Endothelial cell of umbilical vein (primary cell): ENCODE measurements around the gene IFNGR1. TPM values are rescaled to one million over a fixed set of nuclear protein-coding genes. Genes with fewer than 3 reads are reported as not detected.

Source experiments
- BruUV-seq: library from RNA; stranded (reverse); fragments of 400-500 nt; replicated peaks from 2 replicates; lab custom pipeline; 2021; lab: Mats Ljungman, UMichigan
- CTCF ChIA-PET: fragments of 300-600, 350-600 bp; sonication (Branson Sonifier 250); formaldehyde crosslinking; loops from one replicate; lab custom pipeline; 2021; ENCODE audit warnings: antibody characterized with exemption, inconsistent platforms; lab: Charles Lee
- POLR2A ChIA-PET: fragments of 300-600, 350-600 bp; sonication (Branson Sonifier 250); formaldehyde crosslinking; loops from one replicate; lab custom pipeline; 2021; ENCODE audit warnings: antibody characterized with exemption, inconsistent platforms; lab: Charles Lee
- DNase-seq: peaks from one replicate; pipeline ENCODE4 v3.0.0-alpha.2; 2011; ENCODE audit warnings: low read depth, low spot score
- FAIRE-seq: peaks from 2 replicates; lab custom pipeline; 2011; peaks lifted over from hg19 to GRCh38; lab: Jason Lieb, UNC
- H2AFZ ChIP-seq: 2 replicates; pipeline ENCODE4 v1.6.0; 2012; ENCODE audit warnings: low read depth, low read length, control low read depth, inconsistent platforms
- H3K27ac ChIP-seq: 2 replicates; pipeline ENCODE4 v1.5.1; 2011; ENCODE audit warnings: low read depth, mild to moderate bottlenecking, control low read depth, low read length, moderate library complexity; ENCODE audit not compliant: insufficient read depth
- H3K27me3 ChIP-seq, 2 experiments: 2 replicates each; pipeline versions ENCODE4 v1.6.0 to v1.6.1; 2011; ENCODE audit warnings: low read length in 2 of 2, mixed read lengths in 1 of 2; ENCODE audit not compliant: control insufficient read depth in 2 of 2, insufficient read depth in 2 of 2
- H3K36me3 ChIP-seq, 2 experiments: 2 replicates in 1 of 2; 3 replicates in 1 of 2; pipeline ENCODE4 v1.5.1; 2011; ENCODE audit warnings: low read length in 2 of 2, mild to moderate bottlenecking in 1 of 2, moderate library complexity in 1 of 2; ENCODE audit not compliant: control insufficient read depth in 2 of 2, insufficient read depth in 2 of 2; ENCODE audit errors: extremely low read depth in 1 of 2
- H3K4me1 ChIP-seq: 3 replicates; pipeline ENCODE4 v1.5.1; 2011; ENCODE audit warnings: mild to moderate bottlenecking, low read length; ENCODE audit not compliant: control insufficient read depth, insufficient read depth; ENCODE audit errors: extremely low read depth
- H3K4me2 ChIP-seq: 2 replicates; pipeline ENCODE4 v1.6.1; 2011; ENCODE audit warnings: low read length, control low read depth, mixed read lengths; ENCODE audit not compliant: insufficient read depth
- H3K4me3 ChIP-seq, 3 experiments: fragments of 200-600 bp in 1 of 3; sonication (generic), shearing (Covaris generic) in 1 of 3; replicated peaks in 1 of 3; 2 replicates each; pipeline ENCODE4 v1.5.1; 2011 to 2016; ENCODE audit warnings: control low read depth in 3 of 3, low read length in 3 of 3, mild to moderate bottlenecking in 2 of 3, inconsistent platforms in 1 of 3, low read depth in 1 of 3, moderate library complexity in 1 of 3; ENCODE audit not compliant: insufficient read depth in 1 of 3
- H3K79me2 ChIP-seq: 2 replicates; pipeline ENCODE4 v1.6.0; 2012; ENCODE audit warnings: low read length, inconsistent platforms; ENCODE audit not compliant: control insufficient read depth, insufficient read depth
- H3K9ac ChIP-seq: replicated peaks from 2 replicates; pipeline ENCODE3; 2011; ENCODE audit warnings: low read length, control low read depth; ENCODE audit not compliant: insufficient read depth; ENCODE audit errors: extremely low read depth
- H3K9me1 ChIP-seq: replicated peaks from 3 replicates; pipeline ENCODE4 v1.6.0; 2011; ENCODE audit warnings: mild to moderate bottlenecking, low read length; ENCODE audit not compliant: control insufficient read depth, insufficient read depth; ENCODE audit errors: extremely low read depth
- H3K9me3 ChIP-seq: replicated peaks from 2 replicates; pipeline ENCODE4 v1.5.1; 2012; ENCODE audit warnings: low read length, inconsistent platforms; ENCODE audit not compliant: control insufficient read depth, insufficient read depth
- H4K20me1 ChIP-seq: replicated peaks from 2 replicates; pipeline ENCODE3; 2011; ENCODE audit warnings: mild to moderate bottlenecking, low read length; ENCODE audit not compliant: control insufficient read depth, insufficient read depth; ENCODE audit errors: extremely low read depth
- EZH2 ChIP-seq: IDR thresholded peaks from 2 replicates; pipeline ENCODE4 v1.6.1; 2012; ENCODE audit warnings: borderline replicate concordance, low read depth, mild to moderate bottlenecking, moderate library complexity, low read length, inconsistent platforms; ENCODE audit not compliant: severe bottlenecking
- FOS ChIP-seq: IDR thresholded peaks from 2 replicates; pipeline ENCODE4 v1.6.1; 2011; ENCODE audit warnings: mild to moderate bottlenecking, low read length, moderate library complexity, borderline replicate concordance; ENCODE audit not compliant: insufficient read depth
- GATA2 ChIP-seq: IDR thresholded peaks from 2 replicates; pipeline ENCODE4 v1.7.0; 2011; ENCODE audit warnings: low read depth, mild to moderate bottlenecking, moderate library complexity, mixed read lengths, low read length; ENCODE audit not compliant: insufficient read length, insufficient read depth
- JUN ChIP-seq: IDR thresholded peaks from 2 replicates; pipeline ENCODE4 v1.6.1; 2011; ENCODE audit warnings: borderline replicate concordance, low read depth; ENCODE audit not compliant: insufficient read length, insufficient read depth
- MYC ChIP-seq: IDR thresholded peaks from one replicate; pipeline ENCODE4 v1.6.1; 2011; ENCODE audit warnings: mild to moderate bottlenecking, low read depth, low read length
- POLR2A ChIP-seq: IDR thresholded peaks from 2 replicates; pipeline ENCODE4 v1.6.1; 2012; ENCODE audit warnings: low read depth, mild to moderate bottlenecking, control low read depth, low read length
- POLR2AphosphoS5 ChIP-seq: IDR thresholded peaks from 2 replicates; pipeline ENCODE4 v1.6.1; 2012; ENCODE audit warnings: low read depth, mild to moderate bottlenecking, control low read depth, low read length, moderate library complexity; ENCODE audit not compliant: insufficient read depth
- dilution Hi-C: fragments of 300-500 bp; cut with MboI; formaldehyde crosslinking; loops from one replicate; pipeline ENCODE4 v1.15.0; 2019; ENCODE audit warnings: low sequenced_read_pairs; ENCODE audit not compliant: extremely low pct_ligation_motif_present
- intact Hi-C: fragments of 100-400 bp; cut with micrococcal nuclease; formaldehyde crosslinking; loops from one replicate; pipeline ENCODE4 v1.10.0; 2022
- polyA plus RNA-seq, 4 experiments: library from polyadenylated mRNA; depleted of rRNA in 3 of 4; stranded (reverse) in 3 of 4; unstranded in 1 of 4; fragments of >200 nt; gene quantifications; 2 replicates each; pipeline versions ENCODE4 v1.2.1 to v1.2.3, GENCODE V29; 2011 to 2012; ENCODE audit warnings: missing spikeins in 1 of 4
- total RNA-seq: library from RNA; stranded (reverse); gene quantifications from 2 replicates; pipeline ENCODE4 v1.2.3, GENCODE V29; 2021
- TF ChIP-seq, protein P1 (sequence below): IDR thresholded peaks from 2 replicates; pipeline ENCODE4 v1.6.1; 2011; ENCODE audit not compliant: insufficient read depth, insufficient read length
- TF ChIP-seq, protein P2 (sequence below), 2 donors: IDR thresholded peaks; 1 replicate in 1 of 2; 2 replicates in 1 of 2; pipeline ENCODE4 v1.5.1; 2011; ENCODE audit warnings: low read length in 2 of 2, mild to moderate bottlenecking in 2 of 2, moderate library complexity in 2 of 2, control low read depth in 1 of 2, inconsistent platforms in 1 of 2, low read depth in 1 of 2; ENCODE audit not compliant: insufficient read depth in 1 of 2; ENCODE audit errors: extremely low read depth in 1 of 2

The IFNGR1 gene
- total and polyA plus RNA-seq, 2 donors (not counting 3 experiments of a cell fraction or from before 2014, with no cell fraction given): 19.1 to 31.2 TPM

DNA sequence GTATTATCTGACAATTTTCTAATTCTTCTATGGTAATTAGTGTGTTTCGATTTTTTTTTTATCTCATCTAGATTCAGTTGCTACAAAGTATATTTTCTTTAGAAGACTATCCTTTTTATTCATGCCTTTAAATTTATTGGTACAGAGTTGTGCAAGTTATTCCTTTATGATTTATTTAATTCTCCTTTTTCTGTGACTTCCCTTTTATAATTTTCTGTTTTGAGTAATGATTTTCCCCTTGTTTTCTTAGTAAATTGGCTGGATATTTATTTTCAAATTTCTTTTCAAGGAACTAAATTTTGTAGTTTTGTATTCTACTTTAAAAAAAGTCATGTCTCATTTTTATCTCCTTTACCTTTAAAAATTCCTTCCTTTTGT lies 43.3 kb downstream of the IFNGR1 start:
- Histone ChIP-seq H3K9me1 (no peaks in the 10 kb centered on the region), H3K27ac (no peak overlapping the region), H3K27me3 (no peaks in the 10 kb centered on the region), H3K9me3 (no peaks in the 10 kb centered on the region), H3K36me3 (no peaks in the 10 kb centered on the region), H3K9ac (no peak overlapping the region), H3K79me2 (no peaks in the 10 kb centered on the region), H3K4me3 (no peak overlapping the region), H2AFZ (no peak overlapping the region), H3K4me1 (no peaks in the 10 kb centered on the region), H3K4me2 (no peak overlapping the region), H4K20me1 (no peaks in the 10 kb centered on the region)
- FAIRE-seq: no peak
- no peak for DNase-seq
- CTCF ChIA-PET: no interaction called here
- intact Hi-C loops (no loop called here), dilution Hi-C loops (no loop called here)
- no TSS peak for BruUV-seq
- POLR2A ChIA-PET: no interaction called here
- TF ChIP-seq JUN: no peak
- no peak for TF ChIP-seq FOS
- TF ChIP-seq, protein P1, sequence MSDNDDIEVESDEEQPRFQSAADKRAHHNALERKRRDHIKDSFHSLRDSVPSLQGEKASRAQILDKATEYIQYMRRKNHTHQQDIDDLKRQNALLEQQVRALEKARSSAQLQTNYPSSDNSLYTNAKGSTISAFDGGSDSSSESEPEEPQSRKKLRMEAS: no peak
- TF ChIP-seq MYC: no peak

DNA sequence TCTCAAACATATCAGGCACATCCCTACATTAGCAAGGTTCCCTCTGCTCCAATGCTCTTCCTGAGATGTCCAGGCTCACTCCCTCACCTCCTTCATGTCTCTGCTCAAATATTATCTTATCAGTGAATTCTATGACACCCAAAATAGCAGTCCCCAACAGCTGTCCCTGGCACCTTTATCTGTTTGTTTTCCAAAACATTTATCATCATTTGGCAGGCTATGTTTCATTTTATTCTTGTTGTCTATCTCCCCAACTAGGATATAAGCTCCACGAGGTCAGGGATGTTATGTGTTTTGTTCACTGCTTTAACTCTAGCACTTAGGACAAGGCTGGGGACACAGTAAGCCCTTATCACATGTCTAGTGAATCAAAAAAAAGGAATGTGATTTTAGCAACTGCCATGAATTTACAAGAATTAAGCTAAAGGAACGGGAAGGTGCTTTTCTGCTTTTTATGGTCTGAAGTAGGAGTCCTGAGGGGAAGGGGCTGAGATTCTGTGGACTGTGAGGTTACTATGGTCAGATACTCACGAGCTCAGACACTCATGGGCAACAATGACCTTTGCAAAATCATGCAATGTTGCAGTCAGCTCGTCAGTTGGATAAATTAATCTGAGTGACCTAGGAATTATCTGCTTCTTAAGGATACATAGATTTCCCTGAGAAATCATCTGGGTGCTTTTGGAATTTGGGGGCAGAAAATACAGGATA lies 43.9 kb downstream of the IFNGR1 start:
- H3K36me3 ChIP-seq: no peaks in the 10 kb centered on the region
- H4K20me1 ChIP-seq: no peaks in the 10 kb centered on the region
- POLR2A ChIA-PET: no interaction called here
- H3K79me2 ChIP-seq: no peaks in the 10 kb centered on the region
- CTCF ChIA-PET: no interaction called here
- no peak for DNase-seq
- H3K9ac ChIP-seq: no peak overlapping the region
- no peak for TF ChIP-seq POLR2A
- TF ChIP-seq POLR2AphosphoS5: no peak
- no peak for TF ChIP-seq EZH2
- TF ChIP-seq FOS: no peak
- TF ChIP-seq MYC: no peak
- TF ChIP-seq, protein P1: no peak
- no peak for TF ChIP-seq JUN
- no peak for TF ChIP-seq GATA2
- TF ChIP-seq, protein P2, sequence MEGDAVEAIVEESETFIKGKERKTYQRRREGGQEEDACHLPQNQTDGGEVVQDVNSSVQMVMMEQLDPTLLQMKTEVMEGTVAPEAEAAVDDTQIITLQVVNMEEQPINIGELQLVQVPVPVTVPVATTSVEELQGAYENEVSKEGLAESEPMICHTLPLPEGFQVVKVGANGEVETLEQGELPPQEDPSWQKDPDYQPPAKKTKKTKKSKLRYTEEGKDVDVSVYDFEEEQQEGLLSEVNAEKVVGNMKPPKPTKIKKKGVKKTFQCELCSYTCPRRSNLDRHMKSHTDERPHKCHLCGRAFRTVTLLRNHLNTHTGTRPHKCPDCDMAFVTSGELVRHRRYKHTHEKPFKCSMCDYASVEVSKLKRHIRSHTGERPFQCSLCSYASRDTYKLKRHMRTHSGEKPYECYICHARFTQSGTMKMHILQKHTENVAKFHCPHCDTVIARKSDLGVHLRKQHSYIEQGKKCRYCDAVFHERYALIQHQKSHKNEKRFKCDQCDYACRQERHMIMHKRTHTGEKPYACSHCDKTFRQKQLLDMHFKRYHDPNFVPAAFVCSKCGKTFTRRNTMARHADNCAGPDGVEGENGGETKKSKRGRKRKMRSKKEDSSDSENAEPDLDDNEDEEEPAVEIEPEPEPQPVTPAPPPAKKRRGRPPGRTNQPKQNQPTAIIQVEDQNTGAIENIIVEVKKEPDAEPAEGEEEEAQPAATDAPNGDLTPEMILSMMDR (IDR thresholded peaks at IDR 0.05; ENCODE audit: extremely low read depth in 1 of 2, insufficient read depth in 1 of 2, low read depth in 1 of 2, low read length in 2 of 2): no peak
- H3K4me2 ChIP-seq: no peak overlapping the region
- FAIRE-seq: no peak
- intact Hi-C loops: no loop called here
- no peaks in the 10 kb centered on the region for H3K4me1 ChIP-seq
- no peak overlapping the region for H3K4me3 ChIP-seq
- no peak overlapping the region for H3K27ac ChIP-seq
- H3K27me3 ChIP-seq: no peaks in the 10 kb centered on the region
- H2AFZ ChIP-seq: no peak overlapping the region
- dilution Hi-C loops: no loop called here
- BruUV-seq: no TSS peak
- H3K9me1 ChIP-seq: no peaks in the 10 kb centered on the region
- H3K9me3 ChIP-seq: no peaks in the 10 kb centered on the region
